Fibroblast of the aortic adventitia (primary cell): Measurements from ENCODE around the gene FBXO28. TPM values are rescaled to one million over a fixed set of nuclear protein-coding genes. Genes with fewer than 3 reads are reported as not detected.

Experiments
- DNase-seq: peaks from one replicate; pipeline ENCODE4 v3.0.0-alpha.2; 2010; ENCODE audit warnings: low read depth
- H3K4me3 ChIP-seq: 2 replicates; pipeline ENCODE4 v1.5.1; 2011; ENCODE audit warnings: low read depth, mild to moderate bottlenecking, control low read depth, low read length, moderate library complexity
- CTCF ChIP-seq: IDR thresholded peaks from 2 replicates; pipeline ENCODE4 v1.5.1; 2011; ENCODE audit warnings: mild to moderate bottlenecking, low read length, control low read depth, inconsistent platforms; ENCODE audit not compliant: insufficient read depth
- total RNA-seq: library from RNA; depleted of rRNA; stranded (reverse); fragments of >200 nt; gene quantifications from 2 replicates; pipeline ENCODE4 v1.2.3, GENCODE V29; 2012; ENCODE audit warnings: low replicate concordance

The FBXO28 gene
- total RNA-seq, 1 donor = 37.1 TPM

DNA sequence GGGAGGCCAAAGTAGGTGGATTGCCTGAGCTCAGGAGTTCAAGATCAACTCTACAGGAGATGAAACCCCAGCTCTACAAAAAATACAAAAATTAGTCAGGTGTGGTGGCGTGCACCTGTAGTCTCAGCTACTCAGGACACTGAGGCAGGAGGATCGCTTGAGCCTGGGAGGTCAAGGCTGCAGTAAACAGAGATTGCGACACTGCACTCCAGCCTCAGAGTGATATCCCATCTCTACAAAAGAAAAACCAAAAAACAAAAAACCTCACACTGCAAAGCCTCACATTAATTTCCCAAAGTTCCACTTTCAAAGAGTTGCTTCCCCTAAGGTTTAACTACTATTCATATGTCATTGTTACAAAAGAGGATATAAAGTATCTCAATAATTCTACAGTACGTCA, 29.0 kb upstream of the FBXO28 start:
- no peak for DNase-seq
- TF ChIP-seq CTCF = no peak
- H3K4me3 ChIP-seq = no peak overlapping the region

- no peak for DNase-seq
- TF ChIP-seq CTCF = no peak
- no peak overlapping the region for H3K4me3 ChIP-seq
Observed at GRCh38 chr1:224085421-224086108, 28.3 kb upstream of the FBXO28 start.

- no peak for DNase-seq
- no peak overlapping the region for H3K4me3 ChIP-seq
- TF ChIP-seq CTCF = no peak
Observed at GRCh38 chr1:224087286-224087794, 26.6 kb upstream of the FBXO28 start.

GRCh38 chr1:224089583-224089982, 24.3 kb upstream of the FBXO28 start:
- DNase-seq = no peak
- no peak for TF ChIP-seq CTCF
- H3K4me3 ChIP-seq = no peak overlapping the region

DNA sequence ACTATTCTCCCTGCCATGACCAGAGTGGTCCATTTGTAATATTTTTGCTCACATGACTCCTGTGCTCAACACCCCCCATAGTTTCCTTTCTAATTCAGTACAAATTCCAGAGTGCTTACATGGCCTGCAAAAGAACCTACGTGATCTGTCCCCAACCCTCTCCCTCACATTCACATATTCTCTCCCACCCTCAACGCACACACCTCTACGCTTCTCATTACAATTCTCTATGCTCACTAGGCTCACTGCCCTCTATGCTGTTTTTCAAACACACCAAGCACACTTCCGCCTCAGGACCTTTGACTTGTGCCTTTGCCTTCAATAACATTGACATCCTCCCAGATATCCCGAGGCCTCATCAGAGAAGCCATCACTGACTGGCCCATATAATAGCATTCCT, 23.8 kb upstream of the FBXO28 start:
- TF ChIP-seq CTCF = no peak
- DNase-seq = no peak
- H3K4me3 ChIP-seq = no peak overlapping the region

DNA sequence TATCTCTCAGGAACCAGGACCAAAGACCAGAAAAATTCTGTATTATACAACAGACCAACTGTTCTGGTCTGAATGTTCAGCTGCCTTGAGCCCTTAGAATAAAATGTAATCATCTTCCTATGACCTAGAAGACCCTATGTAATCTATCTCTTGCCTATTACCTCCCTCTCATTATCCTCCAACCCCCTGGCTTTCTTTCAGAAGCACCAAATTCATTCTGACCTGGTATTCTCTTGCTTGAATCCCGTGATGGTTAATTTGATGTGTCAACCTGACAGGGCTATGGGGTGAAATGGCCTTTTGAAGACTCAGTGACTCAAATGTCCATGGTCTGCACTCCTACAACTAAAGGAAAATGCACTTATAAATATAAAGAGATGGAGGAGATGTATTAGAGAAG, 21.8 kb upstream of the FBXO28 start:
- no peak for DNase-seq
- TF ChIP-seq CTCF = no peak
- no peak overlapping the region for H3K4me3 ChIP-seq

DNA sequence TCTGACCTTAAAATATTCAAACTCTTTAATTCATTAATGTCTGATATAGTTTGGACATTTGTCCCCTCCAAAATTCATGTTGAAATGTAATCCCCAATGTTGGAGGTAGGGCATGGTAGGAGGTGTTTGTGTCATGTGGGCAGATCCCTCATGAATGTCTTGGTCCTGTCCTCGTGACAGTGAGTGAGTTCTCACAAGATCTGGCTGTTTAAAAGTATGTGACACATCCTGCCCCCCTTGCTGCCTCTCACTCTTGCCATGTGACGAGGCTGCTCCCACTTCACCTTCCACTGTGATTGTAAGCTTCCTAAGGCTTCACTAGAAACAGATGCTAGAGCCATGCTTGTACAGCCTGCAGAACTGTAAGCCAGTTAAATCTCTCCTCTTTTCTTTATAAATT, 21.3 kb upstream of the FBXO28 start:
- DNase-seq = no peak

More for the DNA sequence above, 21.3 kb upstream of the FBXO28 start:
- H3K4me3 ChIP-seq = no peak overlapping the region
- no peak for TF ChIP-seq CTCF
